ENCODE results near the gene ALOX15. TPM values are rescaled to one million over a fixed set of nuclear protein-coding genes. Genes with fewer than 3 reads are reported as not detected.
"Not testable (repeated sequence)": the region's sequence is repeated elsewhere in the genome, so short reads cannot be mapped to it uniquely, and the experiment has no call there.

Gene ALOX15, protein sequence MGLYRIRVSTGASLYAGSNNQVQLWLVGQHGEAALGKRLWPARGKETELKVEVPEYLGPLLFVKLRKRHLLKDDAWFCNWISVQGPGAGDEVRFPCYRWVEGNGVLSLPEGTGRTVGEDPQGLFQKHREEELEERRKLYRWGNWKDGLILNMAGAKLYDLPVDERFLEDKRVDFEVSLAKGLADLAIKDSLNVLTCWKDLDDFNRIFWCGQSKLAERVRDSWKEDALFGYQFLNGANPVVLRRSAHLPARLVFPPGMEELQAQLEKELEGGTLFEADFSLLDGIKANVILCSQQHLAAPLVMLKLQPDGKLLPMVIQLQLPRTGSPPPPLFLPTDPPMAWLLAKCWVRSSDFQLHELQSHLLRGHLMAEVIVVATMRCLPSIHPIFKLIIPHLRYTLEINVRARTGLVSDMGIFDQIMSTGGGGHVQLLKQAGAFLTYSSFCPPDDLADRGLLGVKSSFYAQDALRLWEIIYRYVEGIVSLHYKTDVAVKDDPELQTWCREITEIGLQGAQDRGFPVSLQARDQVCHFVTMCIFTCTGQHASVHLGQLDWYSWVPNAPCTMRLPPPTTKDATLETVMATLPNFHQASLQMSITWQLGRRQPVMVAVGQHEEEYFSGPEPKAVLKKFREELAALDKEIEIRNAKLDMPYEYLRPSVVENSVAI
- under 0.01 TPM in 1 of 2 replicates, not detected in the other for total RNA-seq

DNA sequence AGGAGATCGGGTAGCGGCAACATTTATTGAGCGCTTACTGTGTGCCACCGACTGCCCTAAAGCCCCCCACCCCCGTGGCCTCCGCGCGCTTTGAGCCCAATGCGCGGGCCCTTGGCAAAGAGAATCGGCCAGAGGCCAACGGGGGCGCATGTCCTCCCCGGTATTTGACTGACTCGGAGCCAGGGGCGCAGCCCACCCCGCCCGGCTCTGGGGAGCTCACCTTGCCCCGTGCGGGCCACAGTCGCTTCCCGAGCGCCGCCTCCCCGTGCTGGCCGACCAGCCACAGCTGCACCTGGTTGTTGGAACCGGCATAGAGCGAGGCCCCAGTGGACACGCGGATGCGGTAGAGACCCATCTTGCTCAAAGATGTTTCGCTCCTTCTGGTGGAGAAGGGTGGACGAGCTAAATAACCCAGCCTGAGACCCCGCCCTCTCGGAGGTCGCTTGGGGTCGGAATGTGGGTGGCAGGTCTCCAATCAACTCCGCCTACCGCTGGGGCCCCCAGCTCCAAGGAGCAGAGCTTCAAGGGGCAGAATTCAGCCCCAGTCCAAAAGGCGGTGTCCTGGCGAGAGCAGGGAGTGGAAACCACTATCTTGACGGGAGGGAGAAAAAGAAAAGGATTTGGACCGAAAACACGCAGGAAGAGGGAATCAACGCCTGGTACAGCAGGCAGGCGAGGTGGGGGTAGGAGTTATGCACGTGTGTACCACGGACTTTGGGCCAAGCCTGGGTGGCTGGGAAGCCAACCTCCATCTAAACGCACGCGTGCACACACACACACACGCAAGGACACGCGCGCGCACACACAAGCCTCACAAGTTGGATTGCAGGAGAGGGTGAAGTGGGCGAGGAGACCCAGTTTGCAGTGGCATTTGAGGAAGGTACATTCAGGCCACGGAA lies at the start of gene ALOX15:
TSS of gene ALOX15 (minus strand) at position 382 of the 899 bp plus-strand sequence. CDS start at position 355, 27 bp downstream.
- DNase-seq (ENCODE audit: low read depth), result no peak
- H3K27me3 ChIP-seq (ENCODE audit: control insufficient read depth, insufficient read depth, low read length), result peaks cover 27% of the 10 kb centered on the region
- no peak for FAIRE-seq
- no peaks in the 10 kb centered on the region for H3K36me3 ChIP-seq (ENCODE audit: control insufficient read depth, insufficient read depth, low read length)
- TF ChIP-seq, protein P1, sequence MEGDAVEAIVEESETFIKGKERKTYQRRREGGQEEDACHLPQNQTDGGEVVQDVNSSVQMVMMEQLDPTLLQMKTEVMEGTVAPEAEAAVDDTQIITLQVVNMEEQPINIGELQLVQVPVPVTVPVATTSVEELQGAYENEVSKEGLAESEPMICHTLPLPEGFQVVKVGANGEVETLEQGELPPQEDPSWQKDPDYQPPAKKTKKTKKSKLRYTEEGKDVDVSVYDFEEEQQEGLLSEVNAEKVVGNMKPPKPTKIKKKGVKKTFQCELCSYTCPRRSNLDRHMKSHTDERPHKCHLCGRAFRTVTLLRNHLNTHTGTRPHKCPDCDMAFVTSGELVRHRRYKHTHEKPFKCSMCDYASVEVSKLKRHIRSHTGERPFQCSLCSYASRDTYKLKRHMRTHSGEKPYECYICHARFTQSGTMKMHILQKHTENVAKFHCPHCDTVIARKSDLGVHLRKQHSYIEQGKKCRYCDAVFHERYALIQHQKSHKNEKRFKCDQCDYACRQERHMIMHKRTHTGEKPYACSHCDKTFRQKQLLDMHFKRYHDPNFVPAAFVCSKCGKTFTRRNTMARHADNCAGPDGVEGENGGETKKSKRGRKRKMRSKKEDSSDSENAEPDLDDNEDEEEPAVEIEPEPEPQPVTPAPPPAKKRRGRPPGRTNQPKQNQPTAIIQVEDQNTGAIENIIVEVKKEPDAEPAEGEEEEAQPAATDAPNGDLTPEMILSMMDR (IDR thresholded peaks at IDR 0.05; ENCODE audit: insufficient read depth, low read length, severe bottlenecking), result no peak
- H3K4me3 ChIP-seq (ENCODE audit: low read depth, low read length), result peak within 1 kb of the TSS; percentile 17

DNA sequence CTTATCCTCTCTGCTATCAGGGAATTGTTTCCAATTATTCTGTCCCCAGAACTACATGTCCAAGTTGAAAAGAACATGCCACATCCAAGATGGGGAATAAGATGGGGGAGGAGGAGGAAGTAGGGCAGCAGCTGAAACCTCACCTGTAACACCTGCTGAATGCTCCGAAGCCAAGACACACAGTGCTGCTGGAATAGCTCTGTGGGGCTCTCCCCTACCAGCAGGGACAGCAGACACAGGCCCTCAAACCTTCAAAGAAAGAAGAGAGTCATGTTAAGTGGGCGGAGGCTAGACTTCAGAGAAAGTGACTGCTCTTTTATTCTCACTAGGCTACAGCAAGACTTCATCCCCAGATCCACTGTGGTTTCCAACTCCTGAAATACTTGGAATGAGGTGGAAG lies 49.3 kb upstream of the ALOX15 start:
- Histone ChIP-seq H3K36me3 (ENCODE audit: control insufficient read depth, insufficient read depth, low read length) (peaks cover 5% of the 10 kb centered on the region), H3K4me3 (ENCODE audit: low read depth, low read length) (no peak overlapping the region), H3K27me3 (ENCODE audit: control insufficient read depth, insufficient read depth, low read length) (no peaks in the 10 kb centered on the region)
- FAIRE-seq, result no peak
- DNase-seq (ENCODE audit: low read depth), result no peak
- TF ChIP-seq, protein P1 (IDR thresholded peaks at IDR 0.05; ENCODE audit: insufficient read depth, low read length, severe bottlenecking), result no peak

DNA sequence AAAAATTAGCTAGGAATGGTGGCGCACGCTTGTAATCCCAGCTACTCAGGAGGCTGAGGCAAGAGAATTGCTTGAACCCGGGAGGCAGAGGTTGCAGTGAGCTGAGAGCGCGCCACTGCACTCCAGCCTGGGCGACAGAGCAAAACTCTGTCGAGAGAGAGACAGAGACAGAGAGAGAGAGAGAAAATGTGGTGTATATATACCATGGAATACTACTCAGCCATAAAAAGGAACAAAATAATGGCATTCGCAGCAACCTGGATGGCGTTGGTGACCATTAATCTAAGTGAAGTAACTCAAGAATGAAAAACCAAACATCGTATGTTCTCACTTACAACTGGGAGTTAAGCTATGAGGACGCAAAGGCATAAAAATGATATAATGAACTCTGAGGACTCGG lies 48.4 kb upstream of the ALOX15 start:
- not testable (repeated sequence) for FAIRE-seq; H3K4me3 ChIP-seq (ENCODE audit: low read depth, low read length); H3K36me3 ChIP-seq (ENCODE audit: control insufficient read depth, insufficient read depth, low read length); DNase-seq (ENCODE audit: low read depth); H3K27me3 ChIP-seq (ENCODE audit: control insufficient read depth, insufficient read depth, low read length)

DNA sequence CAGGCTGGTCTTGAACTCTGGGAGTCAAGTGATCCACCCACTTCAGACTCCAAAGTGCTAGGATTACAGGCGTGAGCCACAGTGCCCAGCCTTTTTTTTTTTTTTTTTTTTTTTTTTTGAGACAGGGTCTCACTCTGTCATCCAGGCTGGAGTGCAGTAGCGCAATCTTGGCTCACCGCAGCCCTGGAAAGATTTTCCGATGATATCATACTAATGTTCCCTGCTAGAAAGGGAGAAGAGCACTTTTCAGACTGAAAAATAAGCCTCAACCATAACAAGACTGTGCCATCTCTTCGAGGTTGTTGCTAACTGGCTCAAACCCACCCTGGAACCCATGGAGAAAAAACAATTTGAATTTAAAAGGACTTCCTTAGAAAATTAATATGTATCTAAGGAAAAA lies 42.3 kb upstream of the ALOX15 start:
- H3K4me3 ChIP-seq (ENCODE audit: low read depth, low read length); H3K27me3 ChIP-seq (ENCODE audit: control insufficient read depth, insufficient read depth, low read length); H3K36me3 ChIP-seq (ENCODE audit: control insufficient read depth, insufficient read depth, low read length); DNase-seq (ENCODE audit: low read depth); FAIRE-seq: not testable (repeated sequence)

GRCh38 chr17:4679658-4680057 lies 38.2 kb upstream of the ALOX15 start:
- Histone ChIP-seq H3K27me3 (ENCODE audit: control insufficient read depth, insufficient read depth, low read length) (no peaks in the 10 kb centered on the region), H3K36me3 (ENCODE audit: control insufficient read depth, insufficient read depth, low read length) (peaks cover 17% of the 10 kb centered on the region), H3K4me3 (ENCODE audit: low read depth, low read length) (no peak overlapping the region)
- TF ChIP-seq, protein P1 (IDR thresholded peaks at IDR 0.05; ENCODE audit: insufficient read depth, low read length, severe bottlenecking), result no peak
- DNase-seq (ENCODE audit: low read depth), result peak; percentile 80
- FAIRE-seq, result peak; percentile 98

DNA sequence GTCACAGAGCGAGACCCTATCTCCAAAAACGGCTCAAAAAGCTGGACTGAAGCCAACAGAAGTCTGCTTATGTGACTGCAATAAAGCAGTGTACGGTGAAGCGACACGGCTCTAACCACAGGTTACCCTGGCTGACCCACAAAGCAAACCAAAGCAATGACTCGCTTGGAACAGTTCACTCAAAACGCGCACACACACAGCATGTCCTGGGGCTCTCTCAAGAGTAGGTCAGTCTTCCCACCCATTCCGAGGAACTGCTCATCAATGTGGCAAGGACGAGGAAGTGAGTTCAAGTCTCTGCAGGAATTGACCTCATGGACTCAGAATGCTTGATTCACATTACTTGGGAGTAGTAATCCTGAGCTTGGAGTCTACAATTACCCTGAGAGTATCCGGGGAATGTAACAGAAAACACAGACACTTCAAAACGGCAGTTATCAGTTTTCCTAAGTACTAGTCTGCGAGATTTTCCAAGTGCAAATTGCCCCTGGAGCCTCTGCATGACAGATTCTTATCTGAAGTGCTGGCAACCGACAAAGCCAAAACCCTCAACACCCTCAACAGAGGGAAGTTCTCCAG lies 37.1 kb upstream of the ALOX15 start:
- Histone ChIP-seq H3K4me3 (ENCODE audit: low read depth, low read length) (no peak overlapping the region), H3K27me3 (ENCODE audit: control insufficient read depth, insufficient read depth, low read length) (no peaks in the 10 kb centered on the region), H3K36me3 (ENCODE audit: control insufficient read depth, insufficient read depth, low read length) (peaks cover 20% of the 10 kb centered on the region)
- TF ChIP-seq, protein P1 (IDR thresholded peaks at IDR 0.05; ENCODE audit: insufficient read depth, low read length, severe bottlenecking), result no peak
- peak; percentile 96 for DNase-seq (ENCODE audit: low read depth)
- FAIRE-seq, result peak; percentile 96
